ENCODE measurements around the gene RPRD1B. TPM values are rescaled to one million over a fixed set of nuclear protein-coding genes. Genes with fewer than 3 reads are reported as not detected.

Gene RPRD1B
- total and polyA plus RNA-seq, 2 donors (not counting 3 experiments of a cell fraction or from before 2014, with no cell fraction given), result 13.0 to 29.3 TPM

- intact Hi-C loops (cut with micrococcal nuclease) (no loop called here), dilution Hi-C loops (cut with MboI; ENCODE audit: extremely low pct_ligation_motif_present, low sequenced_read_pairs) (no loop called here)
- Histone ChIP-seq H3K4me3 (replicated peaks in 1 of 3; ENCODE audit: insufficient read depth in 1 of 3, low read depth in 1 of 3, low read length in 3 of 3) (no peak overlapping the region), H2AFZ (ENCODE audit: low read depth, low read length) (no peak overlapping the region), H3K36me3 (ENCODE audit: control insufficient read depth in 2 of 2, extremely low read depth in 1 of 2, insufficient read depth in 2 of 2, low read length in 2 of 2) (peaks cover 10 to 14% of the 10 kb centered on the region in 2 experiments), H3K9me3 (replicated peaks; ENCODE audit: control insufficient read depth, insufficient read depth, low read length) (no peaks in the 10 kb centered on the region), H3K79me2 (ENCODE audit: control insufficient read depth, insufficient read depth, low read length) (peaks cover 19% of the 10 kb centered on the region), H3K9ac (replicated peaks; ENCODE audit: extremely low read depth, insufficient read depth, low read length) (no peak overlapping the region), H3K27me3 (ENCODE audit: control insufficient read depth in 2 of 2, insufficient read depth in 2 of 2, low read length in 2 of 2) (no peaks in the 10 kb centered on the region), H3K4me1 (ENCODE audit: control insufficient read depth, extremely low read depth, insufficient read depth, low read length) (peaks cover 4% of the 10 kb centered on the region), H3K4me2 (ENCODE audit: insufficient read depth, low read length) (no peak overlapping the region), H3K9me1 (replicated peaks; ENCODE audit: control insufficient read depth, extremely low read depth, insufficient read depth, low read length) (no peaks in the 10 kb centered on the region), H4K20me1 (replicated peaks; ENCODE audit: control insufficient read depth, extremely low read depth, insufficient read depth, low read length) (peaks cover 2% of the 10 kb centered on the region), H3K27ac (ENCODE audit: insufficient read depth, low read depth, low read length) (no peak overlapping the region)
- no peak for FAIRE-seq
- ChIA-PET POLR2A (no interaction called here), CTCF (interaction anchor here (1.1 kb wide), 2 partner anchors 9 to 16 kb away, joined by 3 read pairs; no protein-coding TSS in a partner anchor)
- BruUV-seq (replicated peaks), result no TSS peak
- TF ChIP-seq CTCF (IDR thresholded peaks at IDR 0.05; ENCODE audit: extremely low read depth in 1 of 2, insufficient read depth in 1 of 2, low read depth in 1 of 2, low read length in 2 of 2) (no peak), JUN (IDR thresholded peaks at IDR 0.05; ENCODE audit: borderline replicate concordance, insufficient read depth, insufficient read length, low read depth) (no peak), FOS (IDR thresholded peaks at IDR 0.05; ENCODE audit: borderline replicate concordance, insufficient read depth, low read length) (no peak), MAX (IDR thresholded peaks at IDR 0.05; ENCODE audit: insufficient read depth, insufficient read length) (no peak), GATA2 (IDR thresholded peaks at IDR 0.05; ENCODE audit: insufficient read depth, insufficient read length, low read depth, low read length) (no peak), POLR2A (IDR thresholded peaks at IDR 0.05; ENCODE audit: low read depth, low read length) (no peak), POLR2AphosphoS5 (IDR thresholded peaks at IDR 0.05; ENCODE audit: insufficient read depth, low read depth, low read length) (no peak), EZH2 (IDR thresholded peaks at IDR 0.05; ENCODE audit: borderline replicate concordance, low read depth, low read length, severe bottlenecking) (no peak), MYC (IDR thresholded peaks at IDR 0.05; ENCODE audit: low read depth, low read length) (no peak)
- no peak for DNase-seq (ENCODE audit: low read depth, low spot score)
Measured at GRCh38 chr20:38007526-38007925, 26.0 kb upstream of the RPRD1B start.
